ENCODE measurements around the gene SERINC2. TPM values are rescaled to one million over a fixed set of nuclear protein-coding genes. Genes with fewer than 3 reads are reported as not detected.

SERINC2 gene
- total RNA-seq, 1 experiment from 2014 or later, result 14.0 TPM

GRCh38 chr1:31453384-31454079, 40.5 kb downstream of the SERINC2 start:
- DNase-seq (ENCODE audit: low read depth, low spot score) (no peak), ATAC-seq (no peak)
- Histone ChIP-seq H3K4me1 (ENCODE audit: control insufficient read depth, insufficient read depth, low read length) (no peaks in the 10 kb centered on the region), H3K27ac (ENCODE audit: low read length) (no peak overlapping the region), H3K27me3 (ENCODE audit: control insufficient read depth, insufficient read depth, low read length) (no peaks in the 10 kb centered on the region; the same call in 1 of the 2 replicates), H3K4me3 (ENCODE audit: low read depth in 2 of 2, low read length in 2 of 2) (no peak overlapping the region), H3K36me3 (ENCODE audit: control insufficient read depth, insufficient read depth, low read length) (no peaks in the 10 kb centered on the region), H3K9me3 (ENCODE audit: control insufficient read depth, insufficient read depth, low read depth, low read length) (peaks cover 20% of the 10 kb centered on the region)
- ChIA-PET CTCF (interaction anchor here (0.6 kb wide), 1 partner anchor 20 kb away, joined by 3 read pairs; no protein-coding TSS in a partner anchor), POLR2A (no interaction called here)
- in situ Hi-C loops (cut with HindIII; ENCODE audit: low pct_unique_long_range_greater_than_20kb, low sequenced_read_pairs) (no loop called here), intact Hi-C loops (cut with micrococcal nuclease; ENCODE audit: unreplicated experiment) (no loop called here)
- no TSS peak for BruUV-seq (replicated peaks)
- TF ChIP-seq, protein P1, sequence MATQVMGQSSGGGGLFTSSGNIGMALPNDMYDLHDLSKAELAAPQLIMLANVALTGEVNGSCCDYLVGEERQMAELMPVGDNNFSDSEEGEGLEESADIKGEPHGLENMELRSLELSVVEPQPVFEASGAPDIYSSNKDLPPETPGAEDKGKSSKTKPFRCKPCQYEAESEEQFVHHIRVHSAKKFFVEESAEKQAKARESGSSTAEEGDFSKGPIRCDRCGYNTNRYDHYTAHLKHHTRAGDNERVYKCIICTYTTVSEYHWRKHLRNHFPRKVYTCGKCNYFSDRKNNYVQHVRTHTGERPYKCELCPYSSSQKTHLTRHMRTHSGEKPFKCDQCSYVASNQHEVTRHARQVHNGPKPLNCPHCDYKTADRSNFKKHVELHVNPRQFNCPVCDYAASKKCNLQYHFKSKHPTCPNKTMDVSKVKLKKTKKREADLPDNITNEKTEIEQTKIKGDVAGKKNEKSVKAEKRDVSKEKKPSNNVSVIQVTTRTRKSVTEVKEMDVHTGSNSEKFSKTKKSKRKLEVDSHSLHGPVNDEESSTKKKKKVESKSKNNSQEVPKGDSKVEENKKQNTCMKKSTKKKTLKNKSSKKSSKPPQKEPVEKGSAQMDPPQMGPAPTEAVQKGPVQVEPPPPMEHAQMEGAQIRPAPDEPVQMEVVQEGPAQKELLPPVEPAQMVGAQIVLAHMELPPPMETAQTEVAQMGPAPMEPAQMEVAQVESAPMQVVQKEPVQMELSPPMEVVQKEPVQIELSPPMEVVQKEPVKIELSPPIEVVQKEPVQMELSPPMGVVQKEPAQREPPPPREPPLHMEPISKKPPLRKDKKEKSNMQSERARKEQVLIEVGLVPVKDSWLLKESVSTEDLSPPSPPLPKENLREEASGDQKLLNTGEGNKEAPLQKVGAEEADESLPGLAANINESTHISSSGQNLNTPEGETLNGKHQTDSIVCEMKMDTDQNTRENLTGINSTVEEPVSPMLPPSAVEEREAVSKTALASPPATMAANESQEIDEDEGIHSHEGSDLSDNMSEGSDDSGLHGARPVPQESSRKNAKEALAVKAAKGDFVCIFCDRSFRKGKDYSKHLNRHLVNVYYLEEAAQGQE (IDR thresholded peaks at IDR 0.05; ENCODE audit: insufficient read depth in 1 of 2, low read depth in 2 of 2, low read length in 1 of 2), result no peak
- TF ChIP-seq SIN3A (IDR thresholded peaks at IDR 0.05; ENCODE audit: borderline replicate concordance, insufficient read depth, low read depth, low read length) (no peak), CTCF (IDR thresholded peaks at IDR 0.05) (no peak), TCF7L2 (IDR thresholded peaks at IDR 0.05; ENCODE audit: low read depth, low read length) (no peak), POLR2AphosphoS5 (IDR thresholded peaks at IDR 0.05; ENCODE audit: low read depth, low read length) (no peak)

DNA sequence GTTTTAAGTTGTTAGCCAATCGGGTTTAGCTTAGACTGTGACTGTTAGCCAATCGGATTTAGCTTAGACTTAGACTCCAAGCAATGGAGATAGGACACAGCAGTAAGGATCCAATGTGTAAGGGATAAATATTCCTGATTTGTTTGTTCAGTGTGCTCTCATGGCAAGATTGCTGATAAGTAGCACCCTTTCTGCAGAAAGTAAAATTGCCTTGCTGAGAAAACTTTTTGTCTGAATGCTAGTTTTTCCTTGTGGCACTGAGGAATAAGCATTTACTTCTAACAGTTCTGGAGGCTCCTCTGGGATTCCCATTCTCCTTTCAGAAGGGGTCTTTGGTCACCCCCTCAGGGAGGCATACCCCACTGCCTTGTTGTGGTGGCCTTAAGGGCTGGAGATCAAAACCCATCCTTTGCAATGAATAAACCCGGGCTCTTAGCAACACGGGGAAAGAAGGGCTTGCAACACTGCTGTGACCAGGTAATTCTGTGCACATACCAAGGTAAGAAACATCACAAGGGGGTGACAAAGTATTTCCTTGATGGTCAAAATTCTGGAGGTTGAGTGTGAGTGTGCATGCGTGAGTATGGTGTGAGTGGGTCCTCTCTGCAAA, 45.4 kb downstream of the SERINC2 start:
- no peak for TF ChIP-seq TCF7L2 (IDR thresholded peaks at IDR 0.05; ENCODE audit: low read depth, low read length)
- no peak for TF ChIP-seq CTCF (IDR thresholded peaks at IDR 0.05)
- TF ChIP-seq POLR2AphosphoS5 (IDR thresholded peaks at IDR 0.05; ENCODE audit: low read depth, low read length), result no peak
- TF ChIP-seq, protein P1 (IDR thresholded peaks at IDR 0.05; ENCODE audit: insufficient read depth in 1 of 2, low read depth in 2 of 2, low read length in 1 of 2), result no peak
- no peak for TF ChIP-seq SIN3A (IDR thresholded peaks at IDR 0.05; ENCODE audit: borderline replicate concordance, insufficient read depth, low read depth, low read length)
- peaks cover 25% of the 10 kb centered on the region for H3K9me3 ChIP-seq (ENCODE audit: control insufficient read depth, insufficient read depth, low read depth, low read length)
- peaks cover 9% of the 10 kb centered on the region for H3K27me3 ChIP-seq (ENCODE audit: control insufficient read depth, insufficient read depth, low read length)
- no peak for ATAC-seq
- in situ Hi-C loops (cut with HindIII; ENCODE audit: low pct_unique_long_range_greater_than_20kb, low sequenced_read_pairs) (no loop called here), intact Hi-C loops (cut with micrococcal nuclease; ENCODE audit: unreplicated experiment) (no loop called here)
- ChIA-PET CTCF (no interaction called here), POLR2A (no interaction called here)
- H3K36me3 ChIP-seq (ENCODE audit: control insufficient read depth, insufficient read depth, low read length), result no peaks in the 10 kb centered on the region
- H3K27ac ChIP-seq (ENCODE audit: low read length), result no peak overlapping the region
- H3K4me1 ChIP-seq (ENCODE audit: control insufficient read depth, insufficient read depth, low read length), result no peaks in the 10 kb centered on the region
- DNase-seq (ENCODE audit: low read depth, low spot score), result no peak
- no peak overlapping the region for H3K4me3 ChIP-seq (ENCODE audit: low read depth in 2 of 2, low read length in 2 of 2)
- BruUV-seq (replicated peaks), result no TSS peak

All from Panc1 (cell line).